Esophagus muscularis mucosa (tissue), 4 donors: Measurements from ENCODE around the gene SPINT2. TPM values are rescaled to one million over a fixed set of nuclear protein-coding genes. Genes with fewer than 3 reads are reported as not detected.
"Not testable (repeated sequence)": the region's sequence is repeated elsewhere in the genome, so short reads cannot be mapped to it uniquely, and the experiment has no call there.

Experiments
- DNase-seq: peaks from one replicate; pipeline ENCODE4 v3.0.0-alpha.2; 2017; ENCODE audit errors: extremely low spot score
- H3K27ac ChIP-seq, 4 donors: fragments of 200-600 bp; sonication (generic); replicated peaks in 1 of 4; 1 replicate in 3 of 4; 2 replicates in 1 of 4; pipeline ENCODE4 v1.5.1; 2016 to 2019; ENCODE audit warnings: mild to moderate bottlenecking in 1 of 4
- H3K27me3 ChIP-seq, 4 donors: fragments of 200-600 bp; sonication (generic); one replicate each; pipeline versions ENCODE4 v1.5.1 to v1.6.0; 2016 to 2019
- H3K36me3 ChIP-seq, 4 donors: fragments of 200-600 bp; sonication (generic); one replicate each; pipeline ENCODE4 v1.5.1; 2016 to 2019
- H3K4me1 ChIP-seq, 4 donors: fragments of 200-600 bp; sonication (generic); one replicate each; pipeline ENCODE4 v1.5.1; 2016 to 2019
- H3K4me3 ChIP-seq, 4 donors: fragments of 200-600 bp; sonication (generic); 1 replicate in 2 of 4; 2 replicates in 2 of 4; pipeline ENCODE4 v1.5.1; 2016 to 2019; ENCODE audit warnings: mild to moderate bottlenecking in 4 of 4, moderate library complexity in 1 of 4
- H3K9me3 ChIP-seq, 4 donors: fragments of 200-600 bp; sonication (generic); 1 replicate in 3 of 4; 2 replicates in 1 of 4; pipeline ENCODE4 v1.5.1; 2016 to 2019
- CTCF ChIP-seq, 3 experiments: fragments of 200-600 bp in 2 of 3; fragments of 450-650 bp in 1 of 3; sonication (generic) in 2 of 3; IDR thresholded peaks; one replicate each; pipeline ENCODE4 v1.5.1; 2017 to 2019; ENCODE audit warnings: antibody characterized with exemption in 3 of 3, mild to moderate bottlenecking in 2 of 3, moderate library complexity in 1 of 3
- EP300 ChIP-seq: sonication (generic); formaldehyde crosslinking; IDR thresholded peaks from one replicate; pipeline ENCODE4 v1.6.1; 2017; ENCODE audit warnings: antibody characterized with exemption
- POLR2A ChIP-seq: fragments of 450-650 bp; IDR thresholded peaks from one replicate; pipeline ENCODE4 v1.6.1; 2017; ENCODE audit warnings: antibody characterized with exemption, moderate library complexity, mild to moderate bottlenecking, low read depth
- POLR2AphosphoS5 ChIP-seq, 2 donors: sonication (generic); formaldehyde crosslinking; IDR thresholded peaks; one replicate each; pipeline ENCODE4 v1.6.1; 2017; ENCODE audit warnings: antibody characterized with exemption in 2 of 2
- WGBS: methylation state at CpG from one replicate; pipeline ENCODE4 v1.1.5; 2018; 5-methylcytosine and 5-hydroxymethylcytosine counted together
- intact Hi-C: fragments of 100-400 bp; cut with DNase I; formaldehyde crosslinking; loops from one replicate; pipeline ENCODE4 v1.15.1; 2023
- total RNA-seq, 4 donors: library from RNA; depleted of rRNA; stranded (reverse); fragments of >200 nt; gene quantifications; one replicate each; pipeline versions ENCODE4 v1.1.0 to v1.2.1, GENCODE V29; 2016

The SPINT2 gene
- total RNA-seq, 4 donors from 2014 or later, result 5.0 to 13.4 (median 11.4) TPM

GRCh38 chr19:38221919-38222830 is 42.2 kb upstream of the SPINT2 start:
- Histone ChIP-seq H3K4me1 (peaks cover 9 to 11% (median 11%) of the 10 kb centered on the region in 4 donors), H3K9me3 (no peaks in the 10 kb centered on the region), H3K4me3 (no peak overlapping the region), H3K27ac (no peak overlapping the region), H3K27me3 (peaks cover 0 to 96% (median 49%) of the 10 kb centered on the region in 4 donors), H3K36me3 (no peaks in the 10 kb centered on the region)
- WGBS, result 62% methylated on average over 47 of the region's 64 CpGs
- no peak for DNase-seq
- intact Hi-C loops, result no loop called here
- TF ChIP-seq CTCF (IDR thresholded peaks at IDR 0.05), result no peak
- no peak for TF ChIP-seq POLR2A
- no peak for TF ChIP-seq EP300
- TF ChIP-seq POLR2AphosphoS5 (IDR thresholded peaks at IDR 0.05), result no peak

GRCh38 chr19:38223119-38223523 is 41.3 kb upstream of the SPINT2 start:
- H3K36me3 ChIP-seq, result no peaks in the 10 kb centered on the region
- no peaks in the 10 kb centered on the region for H3K9me3 ChIP-seq
- 92% methylated on average over 3 of the region's 3 CpGs for WGBS
- H3K4me1 ChIP-seq, result peaks cover 11 to 15% (median 13%) of the 10 kb centered on the region in 4 donors
- intact Hi-C loops, result no loop called here
- H3K4me3 ChIP-seq, result no peak overlapping the region
- DNase-seq, result no peak
- no peak overlapping the region for H3K27ac ChIP-seq
- peaks cover 2 to 96% (median 58%) of the 10 kb centered on the region in 4 donors for H3K27me3 ChIP-seq
- TF ChIP-seq CTCF (IDR thresholded peaks at IDR 0.05), result no peak
- TF ChIP-seq POLR2A, result no peak
- TF ChIP-seq EP300, result no peak
- no peak for TF ChIP-seq POLR2AphosphoS5 (IDR thresholded peaks at IDR 0.05)

- H3K27ac ChIP-seq, result no peak overlapping the region
- peak overlapping the region; percentile 37 to 54 (median 43) for H3K4me3 ChIP-seq
- intact Hi-C loops, result no loop called here
- TF ChIP-seq CTCF (IDR thresholded peaks at IDR 0.05), result no peak
- no peak for TF ChIP-seq POLR2AphosphoS5 (IDR thresholded peaks at IDR 0.05)
- no peak for TF ChIP-seq EP300
- no peak for TF ChIP-seq POLR2A
- H3K9me3 ChIP-seq, result no peaks in the 10 kb centered on the region
- H3K4me1 ChIP-seq, result peaks cover 16 to 20% (median 18%) of the 10 kb centered on the region in 4 donors
- no peak for DNase-seq
- no peaks in the 10 kb centered on the region for H3K36me3 ChIP-seq
- H3K27me3 ChIP-seq, result peaks cover 7 to 96% (median 63%) of the 10 kb centered on the region in 4 donors
- WGBS, result 18% methylated on average over 5 of the region's 13 CpGs
Measured at GRCh38 chr19:38223617-38224013, 40.8 kb upstream of the SPINT2 start.

- Histone ChIP-seq H3K27me3 (peaks cover 13 to 96% (median 69%) of the 10 kb centered on the region in 4 donors), H3K36me3 (no peaks in the 10 kb centered on the region), H3K4me1 (peaks cover 22 to 26% (median 24%) of the 10 kb centered on the region in 4 donors), H3K9me3 (no peaks in the 10 kb centered on the region), H3K4me3 (peak within 1 kb of the TSS; percentile 37 to 54 (median 43)), H3K27ac (no peak within 1 kb of the TSS)
- intact Hi-C loops, result no loop called here
- TF ChIP-seq POLR2AphosphoS5 (IDR thresholded peaks at IDR 0.05), result no peak
- no peak for TF ChIP-seq CTCF (IDR thresholded peaks at IDR 0.05)
- TF ChIP-seq POLR2A, result no peak
- no peak for TF ChIP-seq EP300
- 6% methylated on average over 26 of the region's 61 CpGs for WGBS
- DNase-seq, result no peak
Measured at GRCh38 chr19:38224014-38224862, 40.1 kb upstream of the SPINT2 start, which contains the start of gene DPF1. Gene DPF1 (minus strand): TSS chr19:38224222. CDS start chr19:38224142, 80 bp downstream.

GRCh38 chr19:38224863-38225218 is 39.5 kb upstream of the SPINT2 start:
- H3K27me3 ChIP-seq, result peaks cover 16 to 96% (median 71%) of the 10 kb centered on the region in 4 donors
- 94% methylated on average over 6 of the region's 6 CpGs for WGBS
- H3K36me3 ChIP-seq, H3K9me3 ChIP-seq, intact Hi-C loops, H3K4me3 ChIP-seq, H3K27ac ChIP-seq, DNase-seq: not testable (repeated sequence)
- peaks cover 23 to 32% (median 29%) of the 10 kb centered on the region in 4 donors for H3K4me1 ChIP-seq
